ENCODE data around the gene CASQ2. TPM values are rescaled to one million over a fixed set of nuclear protein-coding genes. Genes with fewer than 3 reads are reported as not detected.
"Not testable (repeated sequence)": the region's sequence is repeated elsewhere in the genome, so short reads cannot be mapped to it uniquely, and the experiment has no call there.

CASQ2 gene
- total RNA-seq, 2 donors from 2014 or later = 673 to 1,066 TPM

DNA sequence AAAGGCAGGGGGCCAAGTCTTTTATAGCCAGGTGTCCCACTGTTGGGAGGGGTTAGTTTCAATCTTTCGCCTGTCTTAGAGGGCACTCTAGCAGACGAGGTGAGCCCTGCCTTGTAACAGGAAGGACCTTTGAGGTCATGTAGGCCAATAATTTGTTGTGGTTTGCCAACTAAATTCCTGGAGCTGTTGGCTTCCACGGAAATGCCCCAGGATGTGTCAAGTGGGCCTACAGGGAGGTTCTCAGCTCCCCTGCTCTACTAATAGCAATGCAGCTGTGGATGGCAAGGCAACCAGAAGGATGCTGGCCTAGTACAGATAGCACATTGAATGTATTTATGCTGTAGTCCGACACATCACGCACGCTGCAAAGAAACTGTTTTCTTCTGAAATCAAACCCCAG, 22.3 kb upstream of the CASQ2 start:
- TF ChIP-seq, protein P1, sequence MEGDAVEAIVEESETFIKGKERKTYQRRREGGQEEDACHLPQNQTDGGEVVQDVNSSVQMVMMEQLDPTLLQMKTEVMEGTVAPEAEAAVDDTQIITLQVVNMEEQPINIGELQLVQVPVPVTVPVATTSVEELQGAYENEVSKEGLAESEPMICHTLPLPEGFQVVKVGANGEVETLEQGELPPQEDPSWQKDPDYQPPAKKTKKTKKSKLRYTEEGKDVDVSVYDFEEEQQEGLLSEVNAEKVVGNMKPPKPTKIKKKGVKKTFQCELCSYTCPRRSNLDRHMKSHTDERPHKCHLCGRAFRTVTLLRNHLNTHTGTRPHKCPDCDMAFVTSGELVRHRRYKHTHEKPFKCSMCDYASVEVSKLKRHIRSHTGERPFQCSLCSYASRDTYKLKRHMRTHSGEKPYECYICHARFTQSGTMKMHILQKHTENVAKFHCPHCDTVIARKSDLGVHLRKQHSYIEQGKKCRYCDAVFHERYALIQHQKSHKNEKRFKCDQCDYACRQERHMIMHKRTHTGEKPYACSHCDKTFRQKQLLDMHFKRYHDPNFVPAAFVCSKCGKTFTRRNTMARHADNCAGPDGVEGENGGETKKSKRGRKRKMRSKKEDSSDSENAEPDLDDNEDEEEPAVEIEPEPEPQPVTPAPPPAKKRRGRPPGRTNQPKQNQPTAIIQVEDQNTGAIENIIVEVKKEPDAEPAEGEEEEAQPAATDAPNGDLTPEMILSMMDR (IDR thresholded peaks at IDR 0.05) = no peak
- Histone ChIP-seq H3K4me3 (no peak overlapping the region), H3K27me3 (no peaks in the 10 kb centered on the region), H3K36me3 (no peaks in the 10 kb centered on the region), H3K27ac (no peak overlapping the region), H3K4me1 (peaks cover 0 to 4% of the 10 kb centered on the region in 2 donors), H3K9me3 (no peaks in the 10 kb centered on the region)
- DNase-seq (ENCODE audit: low spot score) = no peak

DNA sequence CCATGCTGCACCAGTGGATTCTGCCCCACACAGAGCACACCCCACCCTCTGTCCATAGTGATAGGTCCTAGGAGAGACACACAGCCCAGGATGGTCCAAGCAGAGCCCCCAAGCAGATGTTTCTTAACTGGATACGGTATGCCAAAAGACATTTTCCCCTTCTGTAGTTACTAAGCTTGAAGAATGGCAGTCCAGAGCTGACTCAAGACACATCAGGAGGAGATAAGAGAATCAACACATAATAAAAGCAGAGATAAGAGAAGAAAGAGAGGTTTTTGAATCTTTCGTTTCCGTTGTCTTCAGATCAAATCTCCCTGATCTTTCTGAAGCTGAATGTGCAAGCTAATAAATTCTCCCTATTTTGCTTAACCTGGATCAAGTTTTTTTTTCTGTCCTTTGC, 21.8 kb upstream of the CASQ2 start:
- H3K4me3 ChIP-seq = no peak overlapping the region
- H3K9me3 ChIP-seq = no peaks in the 10 kb centered on the region
- TF ChIP-seq, protein P1 (IDR thresholded peaks at IDR 0.05) = no peak
- H3K27ac ChIP-seq = no peak overlapping the region
- peaks cover 0 to 4% of the 10 kb centered on the region in 2 donors for H3K4me1 ChIP-seq
- DNase-seq (ENCODE audit: low spot score) = no peak
- no peaks in the 10 kb centered on the region for H3K36me3 ChIP-seq
- no peaks in the 10 kb centered on the region for H3K27me3 ChIP-seq

- Histone ChIP-seq H3K36me3 (no peaks in the 10 kb centered on the region), H3K4me1 (no peaks in the 10 kb centered on the region), H3K9me3 (no peaks in the 10 kb centered on the region), H3K27ac (no peak overlapping the region), H3K27me3 (no peaks in the 10 kb centered on the region), H3K4me3 (no peak overlapping the region)
- DNase-seq (ENCODE audit: low spot score) = no peak
- TF ChIP-seq, protein P1 (IDR thresholded peaks at IDR 0.05) = no peak
Observed at GRCh38 chr1:115783311-115783710, 14.8 kb upstream of the CASQ2 start.

DNA sequence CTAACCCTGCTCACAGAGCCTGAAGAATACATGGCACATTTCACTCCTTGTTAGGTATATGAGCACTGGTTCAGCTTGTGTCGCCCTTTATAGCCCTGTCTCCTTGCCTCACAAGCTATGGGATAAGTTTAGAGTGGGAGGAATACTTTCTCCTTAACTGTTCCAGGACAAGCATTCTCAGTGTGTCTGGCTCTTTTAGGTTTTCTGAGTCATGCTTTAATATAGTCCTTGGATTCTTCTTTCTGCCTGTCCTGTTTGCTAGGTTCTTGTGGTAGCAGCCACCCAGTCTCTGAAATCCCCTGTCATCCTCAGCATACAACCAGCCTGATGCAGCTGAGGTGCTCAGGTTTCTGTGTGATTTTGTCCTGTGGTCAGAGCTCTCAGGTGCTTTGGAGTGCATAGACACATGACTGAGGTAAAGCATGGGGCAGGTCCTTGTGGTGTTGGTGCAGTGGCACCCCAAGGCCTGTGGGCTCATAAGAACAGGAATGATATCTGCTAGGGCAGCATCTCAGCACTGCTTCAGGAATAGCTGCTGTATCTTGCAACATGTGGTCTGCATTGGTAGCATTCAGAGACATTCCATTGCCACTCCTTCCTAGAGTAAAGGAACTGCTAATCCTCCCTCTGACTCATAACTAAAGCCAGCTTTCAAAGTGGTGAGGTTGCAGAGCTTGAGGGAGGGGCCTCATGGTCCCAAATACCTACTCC, 14.2 kb upstream of the CASQ2 start:
- Histone ChIP-seq H3K4me3 (no peak overlapping the region), H3K27ac (no peak overlapping the region), H3K27me3 (no peaks in the 10 kb centered on the region), H3K36me3 (no peaks in the 10 kb centered on the region), H3K9me3 (no peaks in the 10 kb centered on the region), H3K4me1 (no peaks in the 10 kb centered on the region)
- no peak for DNase-seq (ENCODE audit: low spot score)
- TF ChIP-seq, protein P1 (IDR thresholded peaks at IDR 0.05) = no peak

DNA sequence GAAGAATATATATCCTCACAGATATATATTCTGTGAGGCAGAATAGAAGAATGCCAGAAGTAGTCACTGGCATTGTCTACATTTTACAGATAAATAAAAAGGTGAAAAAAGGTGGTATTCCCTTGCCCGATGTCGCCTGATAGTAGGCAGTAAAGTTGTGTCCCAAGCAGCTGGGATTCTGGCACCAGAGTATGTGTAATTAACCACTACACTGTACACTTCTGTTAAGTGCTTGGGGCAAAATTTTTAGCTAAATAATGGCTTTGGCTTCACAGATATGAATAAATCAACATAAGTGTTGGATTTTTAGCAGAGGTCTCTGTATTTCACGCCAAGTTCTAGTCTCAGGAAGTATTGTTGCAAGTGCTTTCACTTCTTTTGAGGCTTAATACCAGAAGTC, 13.3 kb upstream of the CASQ2 start:
- no peak overlapping the region for H3K27ac ChIP-seq
- H3K36me3 ChIP-seq = no peaks in the 10 kb centered on the region
- no peaks in the 10 kb centered on the region for H3K4me1 ChIP-seq
- no peak overlapping the region for H3K4me3 ChIP-seq
- H3K9me3 ChIP-seq = no peaks in the 10 kb centered on the region
- no peaks in the 10 kb centered on the region for H3K27me3 ChIP-seq
- no peak for DNase-seq (ENCODE audit: low spot score)
- TF ChIP-seq, protein P1 (IDR thresholded peaks at IDR 0.05) = no peak

DNA sequence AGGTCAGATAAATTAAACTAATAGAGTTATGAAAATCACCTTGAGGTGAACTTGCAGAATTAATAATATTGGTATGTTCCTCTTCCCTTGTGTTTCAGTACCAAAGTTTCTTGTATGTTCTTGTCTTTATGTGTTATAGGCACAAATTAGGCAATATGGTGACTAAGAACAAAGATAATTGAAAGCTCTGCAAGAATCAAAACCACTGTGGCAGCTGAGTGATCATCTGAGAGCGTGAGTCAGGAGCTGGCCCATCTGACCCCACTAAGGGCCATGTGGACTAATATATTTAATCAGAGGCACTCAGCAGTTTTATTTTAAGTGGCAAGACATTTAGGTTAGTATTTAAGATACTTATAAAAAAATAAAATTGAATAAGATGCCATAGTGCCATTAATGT, 12.8 kb upstream of the CASQ2 start:
- Histone ChIP-seq H3K27ac (no peak overlapping the region), H3K27me3 (no peaks in the 10 kb centered on the region), H3K4me1 (no peaks in the 10 kb centered on the region), H3K4me3 (no peak overlapping the region), H3K36me3 (no peaks in the 10 kb centered on the region), H3K9me3 (no peaks in the 10 kb centered on the region)
- no peak for DNase-seq (ENCODE audit: low spot score)
- TF ChIP-seq, protein P1 (IDR thresholded peaks at IDR 0.05) = no peak

DNA sequence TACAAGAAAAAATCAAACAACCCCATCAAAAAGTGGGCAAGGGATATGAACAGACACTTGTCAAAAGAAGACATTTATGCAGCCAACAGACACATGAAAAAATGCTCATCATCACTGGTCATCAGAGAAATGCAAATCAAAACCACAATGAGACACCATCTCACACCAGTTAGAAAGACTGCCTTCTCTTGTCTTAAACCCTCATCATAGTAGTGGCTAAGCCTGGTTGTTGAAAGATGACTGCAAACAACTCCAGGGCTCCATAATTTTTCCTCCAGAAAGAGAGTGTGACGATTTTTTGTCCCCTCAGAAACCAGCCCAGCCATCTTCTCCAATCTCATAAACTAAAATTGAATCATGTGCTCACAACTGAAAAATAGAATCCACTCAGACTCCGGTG, 12.1 kb upstream of the CASQ2 start:
- not testable (repeated sequence) for H3K27ac ChIP-seq; H3K4me3 ChIP-seq; H3K9me3 ChIP-seq; DNase-seq (ENCODE audit: low spot score); H3K27me3 ChIP-seq; H3K4me1 ChIP-seq; H3K36me3 ChIP-seq

DNA sequence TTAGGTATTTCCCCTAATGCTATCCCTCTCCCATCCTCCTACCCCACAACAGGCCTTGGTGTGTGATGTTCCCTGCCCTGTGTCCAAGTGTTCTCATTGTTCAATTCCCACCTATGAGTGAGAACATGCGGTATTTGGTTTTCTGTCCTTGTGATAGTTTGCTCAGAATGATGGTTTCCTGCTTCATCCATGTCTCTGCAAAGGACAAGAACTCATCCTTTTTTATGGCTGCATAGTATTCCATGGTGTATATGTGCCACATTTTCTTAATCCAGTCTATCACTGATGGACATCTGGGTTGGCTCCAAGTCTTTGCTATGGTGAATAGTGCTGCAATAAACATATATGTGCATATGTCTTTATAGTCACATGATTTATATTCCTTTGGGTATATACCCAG, 10.6 kb upstream of the CASQ2 start:
- H3K4me3 ChIP-seq; H3K27ac ChIP-seq; H3K36me3 ChIP-seq; H3K27me3 ChIP-seq; H3K4me1 ChIP-seq; H3K9me3 ChIP-seq; DNase-seq (ENCODE audit: low spot score): not testable (repeated sequence)
